G401 (cell line): ENCODE measurements around the gene TCOF1. TPM values are rescaled to one million over a fixed set of nuclear protein-coding genes. Genes with fewer than 3 reads are reported as not detected.

ENCODE experiments used
- DNase-seq: peaks from one replicate; pipeline ENCODE4 v3.0.0-alpha.2; 2015; ENCODE audit warnings: low spot score
- in situ Hi-C: cut with HindIII; loops from 2 replicates; pipeline ENCODE4 v1.10.0; 2016; ENCODE audit warnings: low sequenced_read_pairs, mixed read lengths
- total RNA-seq: library from RNA; depleted of rRNA; stranded (reverse); fragments of >200 nt; shearing (Covaris generic); gene quantifications from 2 replicates; pipeline ENCODE4 v1.2.3, GENCODE V29; 2014

The TCOF1 gene
- total RNA-seq, 1 experiment from 2014 or later = 94.9 TPM

DNA sequence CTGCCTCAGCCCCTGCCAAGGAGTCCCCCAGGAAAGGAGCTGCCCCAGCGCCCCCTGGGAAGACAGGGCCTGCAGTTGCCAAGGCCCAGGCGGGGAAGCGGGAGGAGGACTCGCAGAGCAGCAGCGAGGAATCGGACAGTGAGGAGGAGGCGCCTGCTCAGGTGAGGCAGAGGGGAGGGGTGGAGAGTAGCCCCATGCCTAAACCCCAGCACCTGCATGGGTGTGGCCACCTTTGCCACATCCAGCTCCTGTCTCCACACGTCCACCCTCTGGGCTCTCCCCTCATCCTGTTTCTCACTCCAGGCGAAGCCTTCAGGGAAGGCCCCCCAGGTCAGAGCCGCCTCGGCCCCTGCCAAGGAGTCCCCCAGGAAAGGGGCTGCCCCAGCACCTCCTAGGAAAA, 17.2 kb downstream of the TCOF1 start:
- DNase-seq = no peak
- in situ Hi-C loops = no loop called here

DNA sequence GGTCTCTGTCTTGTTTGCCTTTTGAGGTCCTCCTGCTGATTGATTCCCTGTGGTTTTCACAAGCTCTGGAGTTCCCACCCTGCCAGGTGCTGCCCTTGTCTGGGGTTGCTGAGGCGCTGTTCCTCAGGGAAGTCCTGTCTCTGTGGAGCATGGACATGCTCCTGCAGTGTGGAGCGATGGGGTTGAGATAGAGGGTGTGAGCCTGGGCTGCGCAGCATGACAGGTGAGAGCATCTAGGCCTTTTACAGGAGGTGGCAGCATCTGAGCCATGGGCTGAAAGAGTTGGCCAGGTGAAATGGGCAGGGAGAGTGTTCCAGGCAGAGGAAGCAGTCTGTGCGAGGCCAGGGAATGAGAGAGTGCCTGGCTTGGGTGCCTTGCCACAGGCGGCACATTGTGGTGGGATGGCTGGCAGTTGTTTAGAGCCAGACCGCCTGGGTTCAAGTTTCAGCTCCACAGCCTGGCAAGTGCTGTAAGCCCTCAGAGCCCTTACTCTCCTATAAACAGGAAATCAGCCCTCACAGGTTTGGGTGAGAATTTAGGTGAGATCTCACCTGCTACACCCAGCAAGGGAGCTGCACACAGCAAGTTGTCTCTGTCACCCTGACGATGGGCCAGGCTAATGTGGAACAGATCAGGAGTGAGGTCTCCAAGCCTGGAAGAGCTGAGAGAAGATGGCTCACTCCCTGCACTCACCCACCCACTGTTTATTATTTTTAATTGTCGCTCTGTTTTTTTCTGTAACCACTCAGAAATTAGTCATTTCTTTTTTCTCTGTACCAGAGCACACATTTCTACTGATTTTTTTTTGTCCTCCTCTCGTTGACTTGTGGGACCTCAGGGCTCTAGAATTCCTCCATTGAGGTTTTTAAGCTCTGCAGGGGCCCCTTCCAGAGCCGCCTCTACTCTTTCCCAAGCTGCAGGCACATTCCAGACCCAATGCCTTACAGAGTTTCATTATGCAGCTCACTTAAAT, 19.6 kb downstream of the TCOF1 start:
- in situ Hi-C loops = no loop called here
- DNase-seq = no peak

DNA sequence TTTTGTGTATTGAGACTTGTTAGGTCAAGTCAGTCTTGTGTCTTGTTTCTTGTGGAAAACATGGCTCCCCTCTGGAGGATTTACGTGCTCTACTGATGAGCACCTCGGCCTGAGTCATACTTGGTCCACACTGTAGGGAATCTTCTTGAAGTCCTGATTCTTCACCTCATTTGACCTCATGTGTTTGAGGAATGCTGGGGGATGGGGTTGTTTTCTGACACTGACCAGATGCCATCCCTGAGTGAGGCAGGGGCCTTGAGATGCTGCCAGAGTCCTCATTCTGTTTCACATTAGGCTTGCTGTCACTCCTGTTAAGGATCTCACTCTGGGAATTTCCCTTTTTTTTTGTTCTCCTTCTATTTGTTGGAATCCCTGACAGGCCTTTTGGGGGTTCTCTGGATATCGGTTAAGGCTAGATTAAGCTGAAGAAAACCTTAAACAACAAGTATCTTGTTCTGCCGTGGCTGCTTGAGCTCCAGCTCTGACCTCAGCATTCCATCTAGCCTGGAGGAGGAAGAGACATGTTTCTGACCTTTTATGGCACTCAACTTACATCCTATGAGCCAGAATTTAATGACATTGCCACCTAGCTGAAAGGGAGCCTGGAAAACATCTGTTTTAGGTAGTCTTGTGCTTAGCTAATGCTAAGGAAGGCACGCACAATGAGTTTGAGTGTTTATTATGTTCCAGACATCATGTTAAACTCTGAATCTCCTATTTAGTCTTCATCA, 20.6 kb downstream of the TCOF1 start:
- in situ Hi-C loops = no loop called here
- no peak for DNase-seq

DNA sequence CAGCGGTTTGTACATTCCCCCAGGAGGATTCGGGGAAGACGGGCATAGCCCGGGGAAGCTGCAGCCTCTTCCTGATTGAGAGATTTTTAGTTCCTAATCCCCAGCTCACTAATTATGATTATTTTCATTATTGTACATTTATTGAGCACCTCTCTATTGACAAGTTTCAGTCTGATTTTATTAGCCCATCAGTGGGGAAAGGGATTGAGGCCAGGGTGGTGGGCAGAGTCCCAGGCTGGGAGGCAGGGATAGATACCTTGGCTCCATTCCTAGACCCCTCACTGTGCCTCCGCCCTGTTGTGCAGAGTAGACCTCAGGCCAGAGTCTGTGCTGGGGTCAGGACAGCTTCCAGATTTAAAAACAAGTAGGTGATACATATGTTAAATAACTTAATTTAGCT, 27.2 kb downstream of the TCOF1 start:
- no peak for DNase-seq
- in situ Hi-C loops = no loop called here

DNA sequence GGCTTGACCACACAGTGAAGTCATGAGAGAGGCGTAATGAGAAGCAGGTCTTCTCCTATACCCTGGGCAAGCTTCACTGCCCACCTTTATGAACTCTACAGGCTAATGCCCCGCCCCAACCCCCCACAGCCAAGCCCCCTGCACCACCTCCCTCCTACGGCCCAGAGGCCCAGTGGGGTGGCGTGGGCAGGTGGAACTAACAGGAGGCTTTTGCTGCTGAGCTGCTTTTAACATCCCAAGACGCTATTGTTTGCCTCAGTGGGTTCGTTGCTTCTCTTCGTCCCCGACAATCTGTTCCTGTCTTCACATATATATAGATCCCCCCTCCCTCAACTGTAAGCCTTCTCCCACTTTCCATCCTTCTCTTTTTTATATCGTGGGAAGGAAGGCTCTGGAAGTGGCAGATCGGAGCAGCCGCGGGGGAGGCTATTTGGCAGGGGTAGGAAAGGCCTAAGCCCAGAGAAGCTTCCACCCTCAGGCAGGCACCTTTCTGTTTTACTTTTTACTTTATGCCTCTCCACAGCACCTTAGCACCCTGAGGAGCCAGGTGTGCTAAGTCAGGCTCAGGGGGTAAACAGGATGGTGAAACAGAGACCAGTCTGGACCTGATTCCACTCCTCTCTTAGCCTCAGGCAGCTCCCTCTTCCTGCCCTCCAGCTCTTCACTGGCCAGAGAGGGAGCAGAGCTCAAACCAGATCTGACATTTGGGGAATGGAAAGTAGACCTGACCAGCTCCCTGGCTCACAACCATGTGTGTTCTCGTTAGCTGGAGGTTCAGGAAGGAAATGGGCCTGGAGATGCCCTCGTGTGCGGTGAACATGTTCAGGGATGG, 28.7 kb downstream of the TCOF1 start:
- no peak for DNase-seq
- in situ Hi-C loops = no loop called here

DNA sequence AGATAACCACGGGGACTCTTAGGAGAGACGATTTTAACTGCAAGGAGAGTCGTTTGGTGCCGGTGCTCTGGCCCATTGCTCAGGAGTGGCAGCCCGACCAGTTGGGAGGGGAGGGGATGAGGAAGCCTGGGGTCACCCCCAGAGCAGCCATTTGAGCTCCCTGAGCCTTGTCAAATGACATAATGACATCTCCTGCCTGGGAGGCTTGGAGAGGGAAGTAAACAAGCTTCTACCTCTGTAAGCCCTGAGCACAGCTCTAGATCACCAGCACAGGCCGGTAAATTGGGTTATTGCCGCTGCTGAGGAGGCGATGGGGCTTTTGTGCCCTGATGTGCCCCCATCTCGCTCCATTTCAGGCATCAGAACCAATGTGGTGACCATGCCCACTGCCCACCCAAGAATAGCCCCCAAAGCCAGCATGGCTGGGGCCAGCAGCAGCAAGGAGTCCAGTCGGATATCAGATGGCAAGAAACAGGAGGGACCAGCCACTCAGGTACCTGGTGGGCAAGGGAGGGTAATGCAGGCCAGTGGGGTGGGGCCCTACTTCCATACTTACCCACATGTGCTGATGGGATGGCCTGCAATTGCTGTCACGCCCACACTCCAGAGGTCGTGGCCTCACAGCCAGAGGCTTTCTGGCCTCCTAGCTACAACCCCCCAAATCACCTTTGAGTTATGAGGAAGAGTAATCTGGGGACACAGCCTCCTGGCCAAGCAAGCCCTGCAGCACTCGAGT, 32.2 kb downstream of the TCOF1 start:
- in situ Hi-C loops = no loop called here
- DNase-seq = no peak

DNA sequence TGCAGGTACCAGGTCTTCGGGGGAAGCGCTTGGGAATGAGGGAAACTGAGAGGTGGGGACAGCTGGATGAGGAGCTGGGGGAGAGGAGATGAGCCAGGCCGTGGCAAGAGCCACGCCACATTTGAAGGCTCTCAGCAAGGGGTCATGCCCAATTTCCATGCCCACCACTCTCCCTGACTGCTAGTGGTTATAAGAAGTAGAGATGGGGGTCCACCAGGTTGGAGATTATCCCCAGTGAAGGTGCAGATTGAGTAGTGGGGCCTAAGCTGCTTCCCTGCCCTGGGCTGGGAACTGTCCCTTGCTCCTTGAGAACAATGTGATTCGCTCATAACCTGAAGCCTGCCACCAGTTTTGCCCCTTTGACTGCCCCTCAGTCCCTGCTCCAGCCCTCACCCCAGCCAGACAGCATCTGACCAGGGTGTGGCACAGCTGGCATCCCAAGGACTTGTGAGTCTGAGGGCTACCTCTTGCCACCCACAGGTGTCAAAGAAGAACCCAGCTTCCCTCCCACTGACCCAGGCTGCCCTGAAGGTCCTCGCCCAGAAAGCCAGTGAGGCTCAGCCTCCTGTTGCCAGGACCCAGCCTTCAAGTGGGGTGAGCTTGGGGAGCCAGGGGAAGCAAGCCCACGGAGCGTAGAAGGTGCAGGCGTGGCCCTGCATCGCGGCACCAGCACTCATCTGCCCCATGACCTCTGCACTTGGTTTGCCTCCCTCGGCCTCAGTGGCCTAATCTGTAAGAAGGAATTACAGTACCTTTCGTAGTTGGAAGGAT, 33.8 kb downstream of the TCOF1 start:
- in situ Hi-C loops = no loop called here
- DNase-seq = no peak

DNA sequence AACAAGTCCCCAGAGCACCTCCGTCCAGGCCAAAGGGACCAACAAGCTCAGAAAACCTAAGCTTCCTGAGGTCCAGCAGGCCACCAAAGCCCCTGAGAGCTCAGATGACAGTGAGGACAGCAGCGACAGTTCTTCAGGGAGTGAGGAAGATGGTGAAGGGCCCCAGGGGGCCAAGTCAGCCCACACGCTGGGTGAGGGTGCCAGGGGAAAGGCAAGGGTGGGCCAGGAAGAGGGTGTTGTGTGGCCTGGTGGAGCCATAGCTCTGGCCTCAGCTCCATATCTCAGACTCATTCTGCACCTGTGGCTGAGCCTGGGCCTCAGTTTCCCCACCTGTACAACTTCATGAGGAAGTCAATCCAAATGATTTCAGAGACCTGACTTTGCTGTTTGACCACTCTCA, 34.5 kb downstream of the TCOF1 start:
- in situ Hi-C loops = no loop called here
- DNase-seq = no peak

DNA sequence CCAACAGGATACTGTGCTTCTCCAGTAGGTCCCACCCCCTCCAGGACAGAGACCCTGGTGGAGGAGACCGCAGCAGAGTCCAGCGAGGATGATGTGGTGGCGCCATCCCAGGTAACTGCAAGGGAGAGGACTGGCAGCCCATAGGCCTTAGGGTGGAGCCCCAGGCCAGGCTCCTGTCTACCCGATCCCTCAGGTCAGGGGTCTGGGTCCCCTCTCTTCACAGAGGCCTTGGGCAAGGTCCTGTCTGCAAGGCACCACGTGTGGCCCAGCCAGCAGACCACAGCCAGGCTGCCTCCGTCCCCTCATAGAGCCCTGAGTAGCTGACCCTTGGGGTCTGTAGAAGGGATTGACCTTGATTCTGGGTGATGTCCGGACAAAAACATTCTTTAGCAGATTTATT, 35.2 kb downstream of the TCOF1 start:
- no peak for DNase-seq
- in situ Hi-C loops = no loop called here

DNA sequence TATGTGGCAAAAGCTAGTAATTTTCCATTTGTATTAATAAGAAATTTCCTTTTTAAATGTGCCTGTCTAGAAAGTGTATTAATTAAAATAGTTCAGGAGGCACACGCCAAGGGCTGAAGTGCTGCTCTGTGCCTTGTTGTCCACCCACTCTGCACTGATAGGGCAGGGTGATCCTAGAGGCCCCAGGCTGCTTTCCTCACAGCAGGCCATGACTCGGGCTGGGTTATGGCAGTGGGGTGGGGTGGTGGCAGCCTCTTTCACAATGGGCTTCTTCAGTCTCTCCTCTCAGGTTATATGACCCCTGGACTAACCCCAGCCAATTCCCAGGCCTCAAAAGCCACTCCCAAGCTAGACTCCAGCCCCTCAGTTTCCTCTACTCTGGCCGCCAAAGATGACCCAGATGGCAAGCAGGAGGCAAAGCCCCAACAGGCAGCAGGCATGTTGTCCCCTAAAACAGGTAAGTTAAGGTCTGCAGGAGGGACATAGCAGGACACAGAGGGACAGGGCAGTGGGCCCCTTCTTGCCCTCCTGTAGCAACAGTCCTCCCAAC, 35.7 kb downstream of the TCOF1 start:
- no peak for DNase-seq
- in situ Hi-C loops = no loop called here

DNA sequence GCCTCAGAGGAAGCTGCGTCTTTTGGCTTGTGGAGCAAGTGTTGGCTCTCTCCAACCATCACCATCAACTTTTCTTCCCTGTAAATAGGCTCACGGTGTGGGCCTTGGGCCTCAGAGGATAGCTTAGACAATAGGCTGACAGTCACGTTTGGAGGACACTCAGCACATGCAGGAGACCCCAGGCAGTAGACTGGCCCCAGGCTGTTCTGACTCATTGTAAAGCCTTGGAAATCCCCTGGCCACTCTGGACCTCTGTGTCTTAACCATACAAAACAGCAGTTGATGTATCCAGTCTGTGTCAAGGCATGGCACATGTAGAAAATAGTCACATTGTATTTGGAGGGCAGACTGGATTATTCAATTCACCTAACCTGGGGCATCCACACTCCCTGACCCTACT, 36.6 kb downstream of the TCOF1 start:
- DNase-seq = no peak
- in situ Hi-C loops = no loop called here

DNA sequence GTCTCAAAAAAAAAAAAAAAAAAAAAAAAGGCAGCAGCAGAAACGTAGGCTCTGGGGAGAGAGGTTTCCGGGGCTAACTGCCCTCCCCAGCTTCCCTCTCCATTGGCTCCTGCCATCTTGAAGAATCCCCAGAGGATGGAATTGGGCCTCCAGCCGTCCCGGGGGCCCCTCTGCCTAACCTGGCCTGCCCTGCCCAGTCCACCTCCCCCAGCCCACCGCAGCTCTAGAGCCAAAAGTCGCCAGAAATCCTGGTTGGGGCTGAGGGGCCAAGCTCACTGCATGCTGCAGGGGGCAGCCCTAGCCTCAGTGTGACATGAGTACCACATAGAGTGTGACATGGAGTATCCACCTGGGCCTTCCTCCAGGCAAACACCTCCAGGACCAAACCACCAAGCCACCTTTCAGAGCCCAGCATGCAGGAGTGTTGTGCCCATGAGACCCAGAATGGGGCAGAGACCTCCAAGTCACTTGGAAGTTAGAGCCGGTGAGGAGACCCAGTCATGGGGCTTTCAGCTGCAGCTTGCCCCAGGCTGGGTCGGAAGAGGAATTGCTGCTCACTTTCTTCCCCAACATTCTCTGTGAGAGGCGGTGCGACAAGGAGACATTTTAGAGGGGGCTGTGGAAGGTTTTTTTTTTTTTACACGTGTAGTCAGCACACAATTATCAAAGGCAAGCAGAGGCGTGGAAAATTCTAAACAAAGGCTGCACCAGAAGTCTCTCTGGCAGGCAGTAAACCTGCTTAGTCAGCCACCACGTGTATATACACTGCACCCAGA, 37.6 kb downstream of the TCOF1 start:
- no peak for DNase-seq
- in situ Hi-C loops = no loop called here

DNA sequence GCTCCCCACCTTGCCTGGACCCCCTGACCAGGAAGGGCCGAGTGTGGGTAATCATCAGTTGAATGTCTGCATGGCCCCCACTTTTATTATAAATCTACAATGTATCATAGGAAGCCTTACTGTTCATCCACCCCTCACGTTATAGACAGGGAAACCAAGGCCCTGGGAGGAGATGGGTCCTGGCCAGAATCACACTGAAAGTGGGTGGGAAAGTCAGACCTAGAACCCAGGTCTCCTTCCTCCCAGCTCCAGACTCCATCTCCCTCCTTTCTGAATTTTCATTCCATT, 38.1 kb downstream of the TCOF1 start:
- in situ Hi-C loops = no loop called here
- DNase-seq = no peak

DNA sequence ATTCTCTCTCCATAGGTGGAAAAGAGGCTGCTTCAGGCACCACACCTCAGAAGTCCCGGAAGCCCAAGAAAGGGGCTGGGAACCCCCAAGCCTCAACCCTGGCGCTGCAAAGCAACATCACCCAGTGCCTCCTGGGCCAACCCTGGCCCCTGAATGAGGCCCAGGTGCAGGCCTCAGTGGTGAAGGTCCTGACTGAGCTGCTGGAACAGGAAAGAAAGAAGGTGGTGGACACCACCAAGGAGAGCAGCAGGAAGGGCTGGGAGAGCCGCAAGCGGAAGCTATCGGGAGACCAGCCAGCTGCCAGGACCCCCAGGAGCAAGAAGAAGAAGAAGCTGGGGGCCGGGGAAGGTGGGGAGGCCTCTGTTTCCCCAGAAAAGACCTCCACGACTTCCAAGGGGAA, 38.8 kb downstream of the TCOF1 start:
- no peak for DNase-seq
- in situ Hi-C loops = no loop called here

DNA sequence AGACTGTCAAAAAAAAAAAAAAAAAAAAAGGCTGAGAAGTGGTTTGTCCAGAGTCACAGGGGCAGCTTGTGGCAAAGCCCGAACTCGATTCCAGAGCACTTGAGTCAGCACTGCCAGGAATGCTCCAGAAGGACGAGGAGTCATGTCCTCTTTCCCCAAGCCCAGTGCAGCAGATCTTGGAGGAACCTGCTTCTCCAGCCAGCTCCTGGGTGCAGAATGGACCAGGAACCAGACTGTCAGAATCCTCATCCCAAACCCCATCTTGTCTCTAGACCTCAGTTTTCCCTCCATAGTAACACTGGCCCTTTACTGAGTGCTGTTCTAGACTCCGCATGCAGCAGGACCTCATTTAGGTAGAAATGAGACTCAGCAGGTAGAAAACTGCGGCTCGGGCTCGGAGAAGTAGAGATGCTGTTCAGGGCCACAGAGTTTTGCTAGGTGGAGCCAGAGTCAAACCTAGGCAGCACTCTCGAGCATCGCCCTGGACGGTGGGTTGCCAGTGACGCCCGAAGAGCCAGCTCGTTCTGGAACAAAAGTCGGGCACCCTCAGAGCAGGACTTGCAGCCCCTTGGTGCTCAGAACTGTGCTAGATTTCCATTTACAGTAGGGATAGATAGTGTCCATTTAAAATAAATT, 39.8 kb downstream of the TCOF1 start:
- in situ Hi-C loops = no loop called here

DNA sequence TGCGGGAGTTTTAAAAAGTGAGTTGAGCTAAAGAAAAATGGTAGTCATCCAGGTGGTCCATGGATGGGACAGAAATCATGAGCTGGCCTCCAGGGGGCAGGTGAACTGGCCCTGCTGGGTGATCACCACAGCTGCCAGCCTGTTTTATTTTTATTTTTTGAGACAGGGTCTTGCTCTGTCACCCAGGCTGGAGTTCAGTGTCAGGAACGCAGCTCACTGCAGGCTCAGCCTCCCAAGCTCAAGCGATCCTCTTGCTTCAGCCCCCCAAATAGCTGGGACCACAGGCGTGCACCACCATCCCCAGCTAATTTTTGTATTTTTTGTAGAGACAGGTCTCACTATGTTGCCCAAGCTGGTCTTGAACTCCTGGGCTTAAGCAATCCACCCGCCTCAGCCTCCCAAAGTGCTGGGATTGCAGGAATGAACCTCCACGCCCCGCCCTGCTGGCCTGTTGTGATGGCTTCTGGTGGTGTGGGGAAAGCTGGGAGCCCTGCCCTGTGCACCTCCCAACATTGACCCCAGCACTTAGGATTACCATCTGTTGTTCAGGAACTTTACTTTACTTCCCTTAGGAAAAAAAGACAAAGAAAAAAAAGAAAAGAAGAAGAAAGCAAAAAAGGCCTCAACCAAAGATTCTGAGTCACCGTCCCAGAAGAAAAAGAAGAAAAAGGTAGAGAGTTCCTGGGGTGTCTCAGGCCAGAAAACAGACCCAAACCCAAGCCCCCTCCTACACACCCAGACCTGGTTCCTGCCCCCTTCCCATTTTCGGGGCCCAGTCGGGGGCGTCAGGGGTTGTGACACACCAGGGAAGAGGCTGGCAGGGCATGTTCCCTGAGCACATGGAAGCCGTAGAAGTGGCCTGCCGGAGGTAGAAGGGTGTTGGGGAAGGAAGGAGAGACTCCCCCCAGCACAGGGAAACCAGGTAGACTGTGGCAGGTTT, 40.6 kb downstream of the TCOF1 start:
- in situ Hi-C loops = no loop called here
- DNase-seq = no peak

More for the DNA sequence above, 39.8 kb downstream of the TCOF1 start:
- no peak for DNase-seq
